ENCODE data around the gene TK1.

The TK1 gene

GRCh38 chr17:78214016-78214705 is 27.3 kb upstream of the TK1 start, which contains the start of gene BIRC5:
Gene BIRC5, plus strand, starts transcription at chr17:78214253. Its CDS starts 64 bp downstream, at chr17:78214317.
- ChIA-PET CTCF (interaction anchor here (0.8 to 1.3 kb wide), 3 partner anchors 27 to 231 kb away, joined by 3 to 4 read pairs (median 3); partner anchors contain the start of gene AFMID), POLR2A (interaction anchor here (0.6 to 2.4 kb wide), 10 partner anchors 8 to 118 kb away, joined by 3 to 26 read pairs (median 4); partner anchors contain the start of genes AFMID and TK1)
- no peak for TF ChIP-seq LEF1 (IDR thresholded peaks at IDR 0.05; ENCODE audit: borderline replicate concordance)
- peak; percentile 94 for TF ChIP-seq FOXM1 (IDR thresholded peaks at IDR 0.05; ENCODE audit: borderline replicate concordance)
- TF ChIP-seq L3MBTL2 (conservative IDR thresholded peaks at IDR 0.05): peak; percentile 96
- peak; percentile 98 for DNase-seq (ENCODE audit: extremely low spot score)

- no peak for TF ChIP-seq SP1 (IDR thresholded peaks at IDR 0.05)
- no peak for TF ChIP-seq L3MBTL2 (conservative IDR thresholded peaks at IDR 0.05)
- no peak for TF ChIP-seq ARNT (IDR thresholded peaks at IDR 0.05)
- TF ChIP-seq HDGF (IDR thresholded peaks at IDR 0.05; ENCODE audit: borderline replicate concordance): no peak
- TF ChIP-seq ELF4 (IDR thresholded peaks at IDR 0.05): no peak
- no peak for TF ChIP-seq LEF1 (IDR thresholded peaks at IDR 0.05; ENCODE audit: borderline replicate concordance)
- TF ChIP-seq BHLHE40 (IDR thresholded peaks at IDR 0.05; ENCODE audit: borderline replicate concordance): no peak
- DNase-seq (ENCODE audit: extremely low spot score): no peak
- ChIA-PET CTCF (no interaction called here), POLR2A (no interaction called here)
Measured at GRCh38 chr17:78211032-78211431, 24.2 kb upstream of the TK1 start.

DNA sequence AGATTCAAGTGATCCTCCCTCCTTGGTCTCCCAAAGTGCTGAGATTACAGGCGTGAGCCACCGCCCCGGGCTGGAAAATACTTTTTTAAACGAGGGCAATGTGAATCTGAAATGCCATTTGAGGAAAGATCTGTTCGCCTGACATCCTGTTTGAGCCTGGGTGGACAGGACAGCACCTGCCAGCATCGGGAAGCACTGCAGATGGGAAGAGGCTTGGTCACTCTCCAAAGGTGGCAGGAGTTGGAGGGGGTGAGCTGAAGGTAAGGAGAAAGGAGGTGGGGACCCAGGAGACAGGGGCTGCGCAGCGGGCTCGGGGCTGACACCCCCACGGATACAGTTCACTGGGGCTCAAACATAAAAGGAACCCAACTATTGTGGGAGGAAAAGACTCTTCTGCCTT is 23.3 kb upstream of the TK1 start:
- CTCF ChIA-PET: no interaction called here
- TF ChIP-seq LEF1 (IDR thresholded peaks at IDR 0.05; ENCODE audit: borderline replicate concordance) (no peak), ELF4 (IDR thresholded peaks at IDR 0.05) (no peak)
- DNase-seq (ENCODE audit: extremely low spot score): no peak
- POLR2A ChIA-PET: no interaction called here

DNA sequence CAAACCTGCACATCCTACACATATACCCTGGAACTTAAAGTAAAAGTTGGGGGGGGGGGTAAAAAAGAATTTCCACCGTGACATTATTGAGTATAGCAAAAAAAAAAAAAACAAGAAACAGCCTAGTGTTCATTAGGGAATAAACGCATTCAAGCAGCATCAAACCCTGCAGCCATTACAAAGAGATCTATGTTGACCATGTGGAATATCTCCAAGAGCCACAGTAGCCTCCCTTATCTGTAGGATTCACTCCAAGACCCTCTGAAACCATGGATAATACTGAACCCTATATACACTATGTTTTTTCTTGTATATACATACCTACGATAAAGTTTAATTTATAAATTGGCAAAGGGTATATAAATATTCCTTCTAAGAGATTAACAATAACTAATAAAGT is 21.6 kb upstream of the TK1 start:
- CTCF ChIA-PET: no interaction called here
- POLR2A ChIA-PET: no interaction called here
- DNase-seq (ENCODE audit: extremely low spot score): no peak
- TF ChIP-seq HDGF (IDR thresholded peaks at IDR 0.05; ENCODE audit: borderline replicate concordance) (no peak), FOXK2 (IDR thresholded peaks at IDR 0.05) (no peak), TARDBP (IDR thresholded peaks at IDR 0.05) (no peak), ELF4 (IDR thresholded peaks at IDR 0.05) (no peak), BHLHE40 (IDR thresholded peaks at IDR 0.05; ENCODE audit: borderline replicate concordance) (no peak), FOXA1 (IDR thresholded peaks at IDR 0.05) (no peak), ZNF384 (IDR thresholded peaks at IDR 0.05) (no peak), CTBP1 (IDR thresholded peaks at IDR 0.05; ENCODE audit: borderline replicate concordance) (no peak), FOXM1 (IDR thresholded peaks at IDR 0.05; ENCODE audit: borderline replicate concordance) (no peak), NFRKB (IDR thresholded peaks at IDR 0.05) (no peak), LEF1 (IDR thresholded peaks at IDR 0.05; ENCODE audit: borderline replicate concordance) (no peak)

DNA sequence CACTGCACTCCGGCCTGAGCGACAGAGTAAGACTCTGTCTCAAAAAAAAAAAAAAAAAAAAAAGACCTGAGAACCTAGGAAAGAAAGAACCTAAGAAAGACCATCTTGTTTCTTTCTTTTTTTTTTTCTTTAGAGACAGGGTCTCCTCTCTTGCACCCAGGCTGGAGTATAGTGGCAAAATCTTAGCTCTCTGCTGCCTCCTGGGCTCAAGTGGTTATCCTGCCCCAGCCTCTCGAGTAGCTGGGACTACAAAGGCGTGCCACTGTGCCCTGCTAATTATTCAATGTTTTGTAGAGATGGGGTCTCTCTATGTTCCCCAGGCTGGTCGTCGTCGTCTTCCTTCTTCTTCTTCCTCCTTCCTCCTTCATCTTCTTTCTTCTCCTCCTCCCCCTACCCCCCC is 19.4 kb upstream of the TK1 start:
- CTCF ChIA-PET: interaction anchor here (1.1 kb wide), 2 partner anchors 30 to 78 kb away, joined by 3 to 4 read pairs; no protein-coding TSS in a partner anchor
- no peak for DNase-seq (ENCODE audit: extremely low spot score)

GRCh38 chr17:78205124-78205775 is 18.4 kb upstream of the TK1 start:
- ChIA-PET POLR2A (interaction anchor here (1.2 kb wide), 1 partner anchor 18 kb away, joined by 3 read pairs; the partner anchor contains the start of genes AFMID and TK1), CTCF (interaction anchor here (0.6 to 1.1 kb wide), 2 partner anchors 46 to 77 kb away, joined by 3 read pairs; no protein-coding TSS in a partner anchor)
- no peak for DNase-seq (ENCODE audit: extremely low spot score)
- no peak for TF ChIP-seq NFRKB (IDR thresholded peaks at IDR 0.05)
- no peak for TF ChIP-seq FOXK2 (IDR thresholded peaks at IDR 0.05)
- TF ChIP-seq ZNF384 (IDR thresholded peaks at IDR 0.05): no peak
- no peak for TF ChIP-seq BHLHE40 (IDR thresholded peaks at IDR 0.05; ENCODE audit: borderline replicate concordance)
- TF ChIP-seq SUZ12 (IDR thresholded peaks at IDR 0.05): no peak
- TF ChIP-seq TARDBP (IDR thresholded peaks at IDR 0.05): no peak
- TF ChIP-seq FOXA1 (IDR thresholded peaks at IDR 0.05): no peak
- TF ChIP-seq LEF1 (IDR thresholded peaks at IDR 0.05; ENCODE audit: borderline replicate concordance): no peak
- no peak for TF ChIP-seq HDGF (IDR thresholded peaks at IDR 0.05; ENCODE audit: borderline replicate concordance)
- TF ChIP-seq L3MBTL2 (conservative IDR thresholded peaks at IDR 0.05): no peak
- no peak for TF ChIP-seq SP1 (IDR thresholded peaks at IDR 0.05)
- no peak for TF ChIP-seq ARNT (IDR thresholded peaks at IDR 0.05)
- no peak for TF ChIP-seq PKNOX1 (IDR thresholded peaks at IDR 0.05)
- TF ChIP-seq ELF4 (IDR thresholded peaks at IDR 0.05): no peak
- no peak for TF ChIP-seq CTBP1 (IDR thresholded peaks at IDR 0.05; ENCODE audit: borderline replicate concordance)
- TF ChIP-seq FOXM1 (IDR thresholded peaks at IDR 0.05; ENCODE audit: borderline replicate concordance): no peak

More for the DNA sequence above, 19.4 kb upstream of the TK1 start:
- TF ChIP-seq PKNOX1 (IDR thresholded peaks at IDR 0.05): no peak
- no peak for TF ChIP-seq SUZ12 (IDR thresholded peaks at IDR 0.05)
- TF ChIP-seq FOXK2 (IDR thresholded peaks at IDR 0.05): no peak
- no peak for TF ChIP-seq ELF4 (IDR thresholded peaks at IDR 0.05)
- TF ChIP-seq FOXA1 (IDR thresholded peaks at IDR 0.05): no peak
- no peak for TF ChIP-seq LEF1 (IDR thresholded peaks at IDR 0.05; ENCODE audit: borderline replicate concordance)
- no peak for TF ChIP-seq HDGF (IDR thresholded peaks at IDR 0.05; ENCODE audit: borderline replicate concordance)
- TF ChIP-seq SP1 (IDR thresholded peaks at IDR 0.05): no peak
- POLR2A ChIA-PET: interaction anchor here (1.1 kb wide), 1 partner anchor 8 kb away, joined by 4 read pairs; no protein-coding TSS in a partner anchor
